Activated CD8-positive, alpha-beta memory T cell treated with anti-CD3 and anti-CD28 coated beads for 1 hour (primary cell): ENCODE measurements around the gene NDUFS2.
"Not testable (repeated sequence)": the region's sequence is repeated elsewhere in the genome, so short reads cannot be mapped to it uniquely, and the experiment has no call there.

Source experiments
- DNase-seq, 2 donors: peaks; one replicate each; pipeline ENCODE4 v3.0.0-alpha.2; 2020; ENCODE audit warnings: low read depth in 1 of 2; ENCODE audit errors: extremely low read depth in 1 of 2

The NDUFS2 gene

GRCh38 chr1:161218301-161219077, 16.3 kb downstream of the NDUFS2 start:
- no peak for DNase-seq

GRCh38 chr1:161219078-161219892, 17.1 kb downstream of the NDUFS2 start:
- no peak for DNase-seq

GRCh38 chr1:161220002-161220401, 17.8 kb downstream of the NDUFS2 start:
- DNase-seq: no peak

DNA sequence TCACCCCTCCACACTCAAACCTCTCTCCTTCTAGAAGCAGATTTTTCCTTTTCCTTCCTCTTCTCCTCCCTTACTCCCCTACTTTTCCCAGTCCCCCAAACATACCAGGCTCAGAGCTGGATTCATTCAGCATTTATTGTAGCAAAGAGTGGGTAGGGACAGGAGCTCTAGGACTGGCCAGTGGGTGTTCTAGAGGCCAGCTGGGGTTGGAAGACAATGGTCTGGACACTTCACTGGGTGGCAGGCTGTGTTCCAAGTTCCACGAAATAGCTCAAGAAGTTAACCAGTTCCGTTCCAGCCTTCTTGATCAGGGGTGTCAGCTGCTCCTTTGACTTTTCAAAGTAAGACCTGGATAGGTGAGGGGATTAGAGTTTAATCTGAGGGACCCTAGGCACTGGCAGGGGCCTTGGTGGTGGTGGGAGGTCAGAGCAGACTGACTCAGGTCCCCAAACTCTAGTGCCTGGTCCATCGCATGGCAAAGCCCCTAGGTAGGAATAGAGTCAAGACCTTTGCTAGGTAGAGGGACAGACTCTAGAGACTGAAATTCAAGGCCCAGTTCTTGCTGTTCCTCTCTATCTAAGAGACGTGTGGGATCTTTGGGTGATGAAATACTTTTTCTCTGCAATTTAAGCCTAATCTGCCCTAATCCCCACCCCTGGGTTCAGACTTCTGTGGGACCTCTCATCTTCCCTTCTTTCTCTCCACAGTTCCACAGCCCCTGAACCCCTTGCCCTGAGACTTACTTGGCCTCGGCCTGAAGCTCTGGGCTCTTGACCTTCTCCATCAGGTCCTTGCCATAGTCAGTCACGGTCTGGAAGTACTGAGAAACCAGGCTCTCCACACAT, 20.2 kb downstream of the NDUFS2 start:
- no peak for DNase-seq

DNA sequence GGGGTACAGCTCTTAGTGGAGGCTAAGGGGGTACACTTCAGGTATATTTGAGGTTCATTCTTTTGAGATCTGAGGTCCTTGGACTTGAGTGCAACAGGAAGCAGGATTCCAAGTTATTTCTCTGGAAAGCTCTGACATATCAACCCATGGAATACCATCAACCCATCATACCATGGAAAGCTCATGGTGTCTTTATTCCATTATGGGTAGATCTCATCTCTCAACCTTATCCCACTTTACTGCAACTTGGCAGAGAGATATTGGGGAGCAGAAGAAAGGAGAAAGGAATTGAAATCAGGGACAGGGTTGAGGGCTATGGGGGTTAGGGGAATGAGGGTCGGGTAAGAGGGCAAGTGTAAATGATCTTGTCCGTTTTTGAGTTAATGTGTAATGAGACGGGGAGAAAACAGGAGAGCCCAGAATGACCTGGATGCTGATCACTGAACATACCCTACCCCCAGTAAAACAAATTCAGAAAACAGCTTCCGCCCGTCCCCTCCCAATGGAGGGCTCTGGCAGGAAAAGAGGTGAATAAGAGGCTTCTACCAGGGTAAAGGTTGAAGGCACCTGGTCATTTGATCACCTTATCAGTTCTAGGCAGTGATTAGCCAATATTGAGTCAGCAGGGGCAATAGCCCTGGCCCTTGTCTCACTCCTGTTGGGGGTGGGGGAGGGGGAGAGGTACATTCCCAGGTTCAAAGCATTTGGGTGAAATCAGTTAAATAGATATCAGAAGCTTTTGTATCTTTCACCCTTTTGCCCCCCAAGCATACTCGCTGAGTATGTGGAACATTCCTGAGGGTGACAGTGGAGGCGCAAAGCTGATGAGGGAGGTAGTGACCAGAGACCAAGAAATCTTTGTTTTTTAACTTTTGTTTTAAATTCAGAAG, 21.9 kb downstream of the NDUFS2 start:
- no peak for DNase-seq

DNA sequence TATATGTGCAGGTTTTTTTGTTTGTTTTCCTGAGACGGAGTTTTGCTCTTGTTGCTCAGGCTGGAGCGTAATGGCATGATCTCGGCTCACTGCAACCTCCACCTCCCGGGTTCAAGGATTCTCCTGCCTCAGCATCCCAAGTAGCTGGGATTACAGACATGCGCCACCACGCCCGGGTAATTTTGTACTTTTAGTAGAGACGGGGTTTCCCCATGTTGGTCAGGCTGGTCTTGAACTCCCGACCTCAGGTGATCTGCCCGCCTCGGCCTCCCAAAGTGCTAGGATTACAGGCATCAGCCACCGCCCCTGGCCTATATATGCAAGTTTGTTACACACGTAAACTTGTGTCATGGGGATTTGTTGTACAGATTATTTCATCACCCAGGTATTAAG, 22.5 kb downstream of the NDUFS2 start:
- DNase-seq: not testable (repeated sequence)

GRCh38 chr1:161225178-161225533, 23.0 kb downstream of the NDUFS2 start:
- no peak for DNase-seq

DNA sequence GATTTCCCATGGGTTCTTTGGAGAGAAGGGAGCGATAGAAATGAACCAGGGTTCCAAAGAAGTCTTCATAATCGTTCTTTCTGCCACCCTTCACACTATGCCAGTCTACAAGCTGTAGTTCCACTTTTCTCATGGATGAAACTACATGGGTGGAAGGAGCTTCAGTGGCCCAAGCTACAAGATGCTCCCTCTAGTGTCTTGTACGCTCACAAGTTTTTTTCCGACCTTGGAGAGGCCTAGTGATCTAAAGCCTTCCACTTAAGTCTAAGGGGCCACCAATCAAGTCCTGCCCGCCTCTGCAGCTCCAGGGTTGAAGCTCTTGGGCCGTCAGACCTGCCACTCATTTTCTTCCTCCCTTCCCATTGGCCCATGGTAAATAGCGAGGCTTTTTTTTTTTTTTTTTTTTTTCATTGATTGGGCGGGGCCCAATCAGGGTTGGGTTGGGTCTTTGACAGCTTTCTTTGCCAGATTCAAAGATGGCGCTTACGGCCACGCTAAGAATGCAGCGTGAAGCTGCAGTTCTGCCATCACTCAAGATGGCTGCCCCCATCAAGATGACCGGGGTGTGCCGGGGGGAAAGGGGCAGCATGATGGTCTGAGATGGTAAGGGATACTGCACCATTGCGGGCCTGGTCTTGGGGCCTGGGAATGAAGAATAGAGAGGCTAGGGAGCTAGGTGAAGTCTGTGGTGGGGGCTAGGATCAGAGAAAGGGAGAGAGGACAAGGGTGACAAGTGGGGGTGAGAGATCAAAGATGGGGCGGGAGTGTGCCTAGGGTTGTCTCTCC, 23.6 kb downstream of the NDUFS2 start, which contains the start of gene TOMM40L:
Gene TOMM40L (plus strand): TSS at position 527 of the 786 bp plus-strand sequence. CDS start 430 bp downstream, outside the sequence.
- peak; percentile 69 to 72 for DNase-seq

GRCh38 chr1:161226320-161226711, 24.1 kb downstream of the NDUFS2 start:
- DNase-seq: no peak

- no peak for DNase-seq
Observed at GRCh38 chr1:161226759-161227158, 24.6 kb downstream of the NDUFS2 start.

GRCh38 chr1:161227196-161227871, 25.2 kb downstream of the NDUFS2 start:
- peak; percentile 84 for DNase-seq

DNA sequence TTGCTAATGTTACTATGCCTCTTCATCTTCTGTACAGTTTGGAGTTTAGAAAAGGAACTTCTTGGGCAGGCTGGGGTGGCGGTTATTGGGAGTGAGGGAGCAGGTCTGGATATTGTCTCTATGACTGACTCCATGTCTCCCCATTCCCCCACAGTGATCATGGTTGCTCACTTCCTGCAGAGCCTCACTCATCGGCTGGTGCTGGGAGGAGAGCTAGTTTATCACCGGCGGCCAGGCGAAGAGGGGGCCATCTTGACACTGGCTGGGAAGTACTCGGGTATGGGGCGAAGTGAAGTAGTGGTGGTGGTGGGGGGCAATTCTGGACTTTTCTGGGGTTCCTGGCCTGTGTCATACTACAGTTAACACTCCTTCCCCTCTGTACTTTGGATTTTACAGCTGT, 25.9 kb downstream of the NDUFS2 start:
- no peak for DNase-seq

- DNase-seq: no peak
Observed at GRCh38 chr1:161229896-161230295, 27.7 kb downstream of the NDUFS2 start.

DNA sequence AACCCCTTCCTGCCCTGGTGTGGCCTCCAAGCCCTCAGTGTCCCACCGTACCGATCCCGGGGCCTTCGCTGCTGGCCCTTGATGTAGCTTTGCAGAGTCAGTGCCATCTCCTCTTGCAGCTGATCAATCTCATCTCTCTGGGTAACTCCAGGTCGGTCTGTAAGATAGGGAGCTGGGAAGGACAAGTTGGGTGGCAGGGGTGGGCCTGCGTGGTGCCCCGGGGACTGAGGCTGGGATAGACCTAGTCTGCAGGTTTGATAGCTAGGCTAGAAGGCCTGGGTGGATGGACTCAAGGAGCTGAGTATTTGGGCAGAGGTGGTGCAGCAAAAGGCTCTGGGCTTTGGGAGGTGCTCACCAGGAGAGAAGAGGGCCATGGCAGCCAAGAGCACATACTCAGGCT, 28.6 kb downstream of the NDUFS2 start:
- no peak for DNase-seq

DNA sequence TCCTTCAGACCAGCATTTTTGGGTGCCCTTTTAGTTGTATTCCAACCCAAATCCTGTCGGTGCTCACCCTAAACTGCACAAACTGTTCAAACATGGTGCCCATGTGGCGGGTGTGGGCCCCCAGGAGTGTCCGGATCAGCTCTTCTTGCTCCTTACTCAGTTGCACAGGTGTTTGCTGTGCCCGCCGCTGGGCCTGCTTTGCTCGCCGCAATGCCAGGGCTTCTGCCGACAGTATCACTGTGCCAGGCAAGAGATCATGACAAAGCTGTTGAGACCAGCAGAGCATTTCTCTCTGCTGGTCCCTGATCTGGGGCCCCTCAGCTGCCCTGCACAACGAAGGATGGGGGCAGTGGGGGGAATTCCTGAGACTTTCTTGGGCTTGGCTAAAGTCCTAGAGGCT, 30.9 kb downstream of the NDUFS2 start:
- DNase-seq: no peak

DNA sequence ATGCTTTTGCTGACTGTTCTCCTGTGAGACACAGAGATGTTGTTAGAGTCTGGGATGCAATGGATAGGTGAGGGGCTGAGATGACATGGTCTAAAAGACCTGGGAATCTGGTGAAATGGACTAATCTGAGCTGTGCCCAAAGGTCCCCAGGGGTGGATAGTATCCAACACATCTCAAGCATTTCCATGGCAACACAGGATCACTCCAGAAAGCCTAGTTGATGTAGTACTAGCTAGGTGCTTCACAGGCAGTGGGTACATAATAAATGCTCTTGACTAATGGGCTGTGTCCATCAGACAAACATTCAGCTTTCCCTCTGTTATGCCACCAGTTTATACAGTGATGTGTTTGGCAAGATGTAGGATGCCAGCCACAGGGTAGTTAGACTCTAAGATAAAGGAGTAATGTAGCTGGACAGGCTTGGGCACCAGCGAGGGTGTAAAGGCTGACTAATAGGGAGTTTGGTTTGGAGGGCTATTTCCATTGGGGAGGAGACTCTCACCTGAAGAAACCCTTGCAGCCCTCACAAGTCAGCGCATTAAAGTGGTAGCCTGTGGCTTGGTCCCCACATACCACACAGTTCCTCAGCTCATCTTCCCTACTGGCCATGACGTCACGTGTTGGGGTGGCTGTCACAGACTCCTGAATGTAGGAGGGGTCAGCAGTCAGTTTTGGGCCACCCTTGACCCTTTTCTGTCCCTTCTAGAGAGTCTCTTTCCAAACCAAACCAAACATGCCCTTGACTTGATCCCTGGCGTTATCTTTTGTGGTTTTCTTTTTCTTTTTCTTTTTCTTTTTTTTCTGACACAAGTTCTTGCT, 34.0 kb downstream of the NDUFS2 start:
- no peak for DNase-seq

DNA sequence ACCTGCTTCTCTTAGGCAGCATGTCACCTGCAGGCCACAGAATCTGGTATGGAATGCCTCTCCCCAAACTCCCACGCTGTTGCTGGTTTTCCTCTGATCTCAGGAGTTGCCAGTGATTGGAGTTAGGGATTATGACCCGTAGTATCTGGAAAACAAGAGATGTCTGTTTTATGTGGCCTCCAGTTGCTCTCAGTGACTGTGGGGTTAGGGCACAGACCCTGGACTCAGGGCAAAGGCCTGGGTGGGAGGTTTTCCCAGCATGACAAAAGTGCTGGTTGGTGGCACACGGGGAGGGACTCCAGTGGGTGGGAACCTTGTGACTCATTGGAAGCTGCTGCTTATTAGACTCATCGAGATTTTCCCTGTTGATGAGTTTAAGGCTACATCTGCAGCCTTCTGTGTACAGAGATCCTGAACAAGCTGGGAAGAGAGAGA, 35.9 kb downstream of the NDUFS2 start, which contains the start of gene NR1I3:
Gene NR1I3 (minus strand): TSS at position 165 of the 435 bp plus-strand sequence. CDS start 1,638 bp downstream, outside the sequence.
- DNase-seq: no peak

- DNase-seq: no peak
Observed at GRCh38 chr1:161241682-161242081, 39.5 kb downstream of the NDUFS2 start.
